ENCODE data around the gene C1QL4.

DNA sequence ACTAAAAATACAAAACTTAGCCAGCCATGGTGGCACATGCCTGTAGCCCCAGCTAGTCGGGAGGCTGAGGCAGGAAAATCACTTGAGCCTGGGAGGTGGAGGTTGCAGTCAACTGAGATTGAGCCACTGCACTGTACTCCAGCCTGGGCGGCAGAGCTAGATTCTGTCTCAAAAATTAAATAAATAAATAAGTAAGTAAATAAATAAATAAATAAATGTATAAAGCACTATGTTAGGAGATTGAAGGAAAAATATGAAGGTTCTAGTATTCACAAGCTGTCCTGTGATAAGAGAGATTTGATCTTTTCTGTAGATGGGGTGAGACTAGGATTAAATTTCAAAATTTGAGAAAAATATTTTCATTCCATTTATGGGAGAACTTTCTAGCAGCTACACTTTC, 15.4 kb upstream of the C1QL4 start:
- TF ChIP-seq, protein P1, sequence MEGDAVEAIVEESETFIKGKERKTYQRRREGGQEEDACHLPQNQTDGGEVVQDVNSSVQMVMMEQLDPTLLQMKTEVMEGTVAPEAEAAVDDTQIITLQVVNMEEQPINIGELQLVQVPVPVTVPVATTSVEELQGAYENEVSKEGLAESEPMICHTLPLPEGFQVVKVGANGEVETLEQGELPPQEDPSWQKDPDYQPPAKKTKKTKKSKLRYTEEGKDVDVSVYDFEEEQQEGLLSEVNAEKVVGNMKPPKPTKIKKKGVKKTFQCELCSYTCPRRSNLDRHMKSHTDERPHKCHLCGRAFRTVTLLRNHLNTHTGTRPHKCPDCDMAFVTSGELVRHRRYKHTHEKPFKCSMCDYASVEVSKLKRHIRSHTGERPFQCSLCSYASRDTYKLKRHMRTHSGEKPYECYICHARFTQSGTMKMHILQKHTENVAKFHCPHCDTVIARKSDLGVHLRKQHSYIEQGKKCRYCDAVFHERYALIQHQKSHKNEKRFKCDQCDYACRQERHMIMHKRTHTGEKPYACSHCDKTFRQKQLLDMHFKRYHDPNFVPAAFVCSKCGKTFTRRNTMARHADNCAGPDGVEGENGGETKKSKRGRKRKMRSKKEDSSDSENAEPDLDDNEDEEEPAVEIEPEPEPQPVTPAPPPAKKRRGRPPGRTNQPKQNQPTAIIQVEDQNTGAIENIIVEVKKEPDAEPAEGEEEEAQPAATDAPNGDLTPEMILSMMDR (conservative IDR thresholded peaks at IDR 0.05 in 1 of 2, IDR thresholded peaks at IDR 0.05 in 1 of 2; ENCODE audit: low read depth in 1 of 2, low read length in 2 of 2), result no peak
- no peak for TF ChIP-seq EZH2 (IDR thresholded peaks at IDR 0.05; ENCODE audit: low read length, missing control alignments)

All from fibroblast of lung (primary cell).